Peyer's patch (tissue), 4 donors: ENCODE data around the gene MYL7.
"Not testable (repeated sequence)": the region's sequence is repeated elsewhere in the genome, so short reads cannot be mapped to it uniquely, and the experiment has no call there.

ENCODE experiments used
- CTCF ChIP-seq, 6 experiments: fragments of 450-650 bp in 4 of 6; fragments of 200-600 bp in 2 of 6; sonication (generic) in 1 of 6; IDR thresholded peaks; one replicate each; pipeline ENCODE4 v1.5.1; 2017 to 2019; ENCODE audit warnings: antibody characterized with exemption in 6 of 6, mild to moderate bottlenecking in 3 of 6, moderate library complexity in 1 of 6
- POLR2A ChIP-seq, 2 donors: fragments of 450-650 bp; IDR thresholded peaks; one replicate each; pipeline ENCODE4 v1.5.1; 2017; ENCODE audit warnings: antibody characterized with exemption in 2 of 2, mild to moderate bottlenecking in 2 of 2, moderate library complexity in 2 of 2

- TF ChIP-seq CTCF, POLR2A (IDR thresholded peaks at IDR 0.05): not testable (repeated sequence)
These were observed 33.5 kb upstream of the MYL7 start for GRCh38 chr7:44174694-44174948.
